Measurements from ENCODE around the gene ARHGAP40.
A peak's percentile ranks its signal among the peaks of the same experiment; 100 is the strongest.

Gene ARHGAP40

GRCh38 chr20:38651562-38651961 lies 50.0 kb downstream of the ARHGAP40 start:
- no peak for DNase-seq (ENCODE audit: low read depth)

GRCh38 chr20:38652995-38653394 lies 51.4 kb downstream of the ARHGAP40 start:
- DNase-seq (ENCODE audit: low read depth) = no peak

GRCh38 chr20:38657390-38657789 lies 55.8 kb downstream of the ARHGAP40 start:
- no peak for DNase-seq (ENCODE audit: low read depth)

- no peak for DNase-seq (ENCODE audit: low read depth)
Measured at GRCh38 chr20:38658879-38659596, 57.4 kb downstream of the ARHGAP40 start.

GRCh38 chr20:38659597-38659880 lies 57.9 kb downstream of the ARHGAP40 start:
- DNase-seq (ENCODE audit: low read depth) = no peak

GRCh38 chr20:38660429-38660828 lies 58.8 kb downstream of the ARHGAP40 start:
- DNase-seq (ENCODE audit: low read depth) = no peak

GRCh38 chr20:38663660-38664059 lies 62.1 kb downstream of the ARHGAP40 start:
- no peak for DNase-seq (ENCODE audit: low read depth)

GRCh38 chr20:38664284-38664683 lies 62.7 kb downstream of the ARHGAP40 start:
- no peak for DNase-seq (ENCODE audit: low read depth)

GRCh38 chr20:38665094-38665493 lies 63.5 kb downstream of the ARHGAP40 start:
- DNase-seq (ENCODE audit: low read depth) = no peak

- DNase-seq (ENCODE audit: low read depth) = no peak
Measured at GRCh38 chr20:38665506-38666285, 64.1 kb downstream of the ARHGAP40 start.

GRCh38 chr20:38667417-38667956 lies 65.9 kb downstream of the ARHGAP40 start:
- no peak for DNase-seq (ENCODE audit: low read depth)

GRCh38 chr20:38669688-38670087 lies 68.1 kb downstream of the ARHGAP40 start:
- DNase-seq (ENCODE audit: low read depth) = no peak

- no peak for DNase-seq (ENCODE audit: low read depth)
Measured at GRCh38 chr20:38670786-38671185, 69.2 kb downstream of the ARHGAP40 start.

- DNase-seq (ENCODE audit: low read depth) = no peak
Measured at GRCh38 chr20:38671186-38671585, 69.6 kb downstream of the ARHGAP40 start.

GRCh38 chr20:38671701-38672292 lies 70.2 kb downstream of the ARHGAP40 start:
- no peak for DNase-seq (ENCODE audit: low read depth)

- no peak for DNase-seq (ENCODE audit: low read depth)
Measured at GRCh38 chr20:38672504-38672903, 70.9 kb downstream of the ARHGAP40 start.

- DNase-seq (ENCODE audit: low read depth) = no peak
Measured at GRCh38 chr20:38673261-38673660, 71.7 kb downstream of the ARHGAP40 start.

- no peak for DNase-seq (ENCODE audit: low read depth)
Measured at GRCh38 chr20:38673725-38674091, 72.1 kb downstream of the ARHGAP40 start.

GRCh38 chr20:38674092-38674764 lies 72.6 kb downstream of the ARHGAP40 start:
- DNase-seq (ENCODE audit: low read depth) = peak; percentile 17

GRCh38 chr20:38674765-38675133 lies 73.1 kb downstream of the ARHGAP40 start:
- DNase-seq (ENCODE audit: low read depth) = no peak

GRCh38 chr20:38676576-38676975 lies 75.0 kb downstream of the ARHGAP40 start:
- no peak for DNase-seq (ENCODE audit: low read depth)

GRCh38 chr20:38680500-38681306 lies 79.1 kb downstream of the ARHGAP40 start:
- DNase-seq (ENCODE audit: low read depth) = no peak

Measured in T-helper 22 cell (primary cell).